Skin of body (tissue), 2 donors: ENCODE data around the gene CTU2. TPM values are rescaled to one million over a fixed set of nuclear protein-coding genes. Genes with fewer than 3 reads are reported as not detected.

Experiments used
- DNase-seq: peaks from one replicate; lab custom pipeline; 2025; lab: John Stamatoyannopoulos, UW
- total RNA-seq: library from RNA; depleted of rRNA; stranded (reverse); fragments of >200 nt; gene quantifications from one replicate; pipeline ENCODE4 v1.2.3, GENCODE V29; 2014

The CTU2 gene
- total RNA-seq, 1 donor from 2014 or later = 5.5 TPM

GRCh38 chr16:88743693-88744576 lies 37.6 kb downstream of the CTU2 start:
- no peak for DNase-seq

DNA sequence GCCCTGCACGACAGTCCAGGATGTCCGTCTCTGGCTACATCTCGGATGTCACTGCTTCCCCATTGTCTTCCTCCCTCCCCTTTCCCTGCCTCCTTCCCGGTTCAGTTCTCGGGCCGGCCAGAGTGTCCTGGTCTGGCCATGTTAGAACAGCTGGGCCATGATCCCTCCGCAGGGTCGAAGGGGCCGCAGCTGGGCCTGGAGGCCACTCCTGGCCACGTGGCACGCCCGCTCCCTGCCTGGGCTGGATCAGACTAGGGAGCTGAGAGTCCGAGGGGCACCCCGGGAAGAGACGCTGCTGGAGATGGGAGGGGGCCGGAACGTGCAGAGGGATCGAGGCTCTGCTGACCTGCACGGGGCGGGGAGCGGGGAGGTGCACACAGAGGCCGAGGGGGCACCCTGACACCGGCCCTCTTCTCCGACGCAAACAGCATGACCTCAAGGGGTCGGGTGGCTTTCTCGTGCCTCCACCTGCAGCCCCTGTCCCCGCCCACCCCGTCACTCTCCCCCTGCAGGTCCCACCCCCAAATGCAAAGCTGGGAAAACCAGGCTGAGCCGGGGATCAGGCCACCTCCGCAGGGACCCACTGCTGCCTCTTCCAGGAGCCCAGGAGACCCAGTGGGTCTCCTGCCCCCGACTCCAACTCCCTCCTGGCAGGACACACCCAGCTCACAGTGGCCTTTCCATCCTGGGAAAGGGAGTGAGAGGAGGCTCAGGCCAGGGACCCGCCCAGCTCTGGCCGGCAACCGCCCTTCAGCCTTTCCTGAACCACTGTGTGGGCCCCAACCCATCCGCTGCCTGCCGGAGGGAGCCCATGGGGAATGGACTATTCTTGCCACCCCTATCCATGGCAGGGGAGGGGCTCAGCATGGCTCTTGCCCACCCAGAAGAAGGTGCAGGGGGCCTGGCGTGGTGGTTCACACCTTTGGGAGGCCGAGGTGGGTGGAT lies 38.5 kb downstream of the CTU2 start:
- no peak for DNase-seq

DNA sequence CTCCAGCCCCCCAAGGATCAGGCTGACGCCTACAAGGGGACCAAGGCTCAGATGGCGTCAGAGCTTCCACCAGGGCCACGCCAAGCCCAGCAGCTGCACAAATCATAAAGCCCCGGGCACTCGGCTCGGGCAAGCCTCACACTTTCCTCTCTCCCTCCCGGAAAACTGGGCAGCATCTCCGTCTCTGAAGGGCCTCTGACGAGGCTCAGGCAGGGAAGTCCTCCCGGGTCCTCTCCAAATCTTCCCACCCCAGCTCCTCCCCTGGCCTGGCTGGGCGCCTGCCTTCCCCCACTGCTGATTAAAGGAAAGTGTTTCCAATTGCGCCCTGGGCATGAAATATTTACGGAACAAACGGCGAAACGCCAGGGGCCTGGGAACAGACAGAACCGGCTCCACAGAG lies 40.2 kb downstream of the CTU2 start:
- DNase-seq = no peak

- no peak for DNase-seq
Observed at GRCh38 chr16:88747588-88748301, 41.4 kb downstream of the CTU2 start.

DNA sequence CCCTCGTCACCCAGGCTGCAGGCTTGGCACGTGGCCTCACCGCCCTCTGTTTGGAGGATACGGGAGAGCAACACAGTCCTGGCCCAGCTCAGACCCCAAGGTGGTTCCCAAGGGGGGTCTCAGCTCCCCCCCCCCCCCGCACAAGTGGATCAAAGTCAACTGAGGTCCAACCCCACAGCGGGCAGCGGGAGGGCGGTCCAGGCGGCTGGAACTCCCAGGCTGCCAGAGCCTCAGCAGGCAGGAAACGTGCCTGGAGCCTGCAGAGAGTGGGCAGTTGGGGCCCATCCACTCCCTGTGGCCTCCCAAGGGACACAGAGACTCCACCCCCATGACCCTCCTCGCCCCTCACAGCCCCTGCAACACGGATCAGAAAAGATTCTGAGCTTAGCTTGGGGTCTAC lies 42.1 kb downstream of the CTU2 start:
- no peak for DNase-seq

GRCh38 chr16:88749358-88749757 lies 43.1 kb downstream of the CTU2 start:
- no peak for DNase-seq

DNA sequence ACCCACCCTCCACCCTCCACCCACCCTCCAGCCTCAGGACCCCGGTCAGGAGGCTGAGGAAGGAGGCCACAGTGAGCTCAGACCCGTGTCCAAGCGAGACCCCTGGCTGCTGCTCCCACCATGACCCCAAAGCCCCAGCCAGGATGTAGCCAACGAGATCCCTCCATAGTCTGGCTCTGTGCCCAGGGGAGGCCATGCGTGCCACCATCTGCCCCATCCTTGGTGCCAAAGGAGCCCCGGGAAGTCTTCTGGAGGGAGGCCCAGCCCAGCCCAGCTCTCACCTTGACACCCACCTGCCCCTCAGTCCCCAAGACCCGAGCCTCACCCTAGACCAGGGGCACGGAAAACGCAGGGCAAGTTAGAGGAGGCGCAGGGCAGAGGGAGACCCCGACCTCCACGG lies 44.6 kb downstream of the CTU2 start:
- DNase-seq = no peak

- no peak for DNase-seq
Observed at GRCh38 chr16:88752386-88753002, 46.2 kb downstream of the CTU2 start.

DNA sequence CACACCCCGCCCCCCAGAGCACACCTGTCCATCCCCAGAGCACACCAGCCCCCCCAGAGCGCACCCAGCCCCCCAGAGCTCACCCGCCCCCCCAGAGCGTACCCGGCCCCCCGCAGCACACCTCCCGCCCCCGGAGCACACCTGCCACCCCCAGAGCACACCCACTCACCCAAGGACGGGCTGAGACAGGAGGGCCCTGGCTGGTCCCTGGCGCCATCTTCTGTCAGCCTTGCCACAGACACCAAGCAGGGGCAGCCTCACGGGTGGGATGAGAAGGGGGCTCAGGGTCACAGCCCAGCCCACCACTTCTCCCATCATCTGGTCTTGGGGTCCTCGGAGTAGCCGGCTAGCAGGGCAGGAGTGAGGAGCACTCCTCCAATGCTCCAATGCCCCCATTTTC lies 46.9 kb downstream of the CTU2 start:
- no peak for DNase-seq

GRCh38 chr16:88753602-88754001 lies 47.3 kb downstream of the CTU2 start:
- DNase-seq = no peak

GRCh38 chr16:88754109-88754911 lies 48.0 kb downstream of the CTU2 start:
- DNase-seq = no peak

DNA sequence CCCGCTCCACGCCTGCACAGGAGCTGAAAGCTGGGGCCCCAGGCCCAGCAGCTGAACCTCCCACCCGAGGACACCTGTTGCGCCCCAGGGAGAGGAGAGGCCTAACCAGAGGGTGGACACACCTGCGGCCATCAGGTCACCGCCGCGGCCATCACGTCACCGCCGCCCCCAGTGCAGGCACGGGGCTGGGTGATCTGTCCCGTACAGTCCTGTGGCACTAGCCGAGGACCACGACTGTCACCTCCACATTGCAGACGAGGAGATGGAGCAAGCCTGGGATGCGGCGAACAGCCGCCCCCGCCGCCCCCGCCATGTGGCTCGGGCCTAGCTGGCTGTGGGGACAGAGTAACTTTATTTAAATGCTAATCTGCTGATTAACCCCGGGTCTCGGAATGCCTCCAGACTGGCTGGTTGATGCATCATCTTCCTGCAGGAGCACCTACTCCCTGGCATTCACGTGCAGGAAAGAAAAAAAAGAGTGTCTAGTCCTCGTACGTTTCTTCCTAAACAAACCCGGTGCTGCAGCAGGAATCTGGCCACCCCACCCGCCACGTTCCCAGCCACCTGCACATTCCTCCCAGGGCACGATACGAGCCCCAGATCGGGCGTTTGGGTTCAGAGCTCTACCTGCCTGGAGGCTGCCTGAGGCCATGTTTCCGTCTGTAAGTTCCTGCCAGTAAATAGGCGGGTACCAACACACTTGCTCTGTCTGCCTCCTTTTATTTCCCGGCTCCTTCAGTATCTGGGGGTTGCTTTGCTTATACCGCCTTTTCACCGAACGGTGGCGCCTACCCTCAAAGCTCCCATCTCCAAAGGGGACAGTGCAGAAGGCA lies 48.8 kb downstream of the CTU2 start:
- no peak for DNase-seq

DNA sequence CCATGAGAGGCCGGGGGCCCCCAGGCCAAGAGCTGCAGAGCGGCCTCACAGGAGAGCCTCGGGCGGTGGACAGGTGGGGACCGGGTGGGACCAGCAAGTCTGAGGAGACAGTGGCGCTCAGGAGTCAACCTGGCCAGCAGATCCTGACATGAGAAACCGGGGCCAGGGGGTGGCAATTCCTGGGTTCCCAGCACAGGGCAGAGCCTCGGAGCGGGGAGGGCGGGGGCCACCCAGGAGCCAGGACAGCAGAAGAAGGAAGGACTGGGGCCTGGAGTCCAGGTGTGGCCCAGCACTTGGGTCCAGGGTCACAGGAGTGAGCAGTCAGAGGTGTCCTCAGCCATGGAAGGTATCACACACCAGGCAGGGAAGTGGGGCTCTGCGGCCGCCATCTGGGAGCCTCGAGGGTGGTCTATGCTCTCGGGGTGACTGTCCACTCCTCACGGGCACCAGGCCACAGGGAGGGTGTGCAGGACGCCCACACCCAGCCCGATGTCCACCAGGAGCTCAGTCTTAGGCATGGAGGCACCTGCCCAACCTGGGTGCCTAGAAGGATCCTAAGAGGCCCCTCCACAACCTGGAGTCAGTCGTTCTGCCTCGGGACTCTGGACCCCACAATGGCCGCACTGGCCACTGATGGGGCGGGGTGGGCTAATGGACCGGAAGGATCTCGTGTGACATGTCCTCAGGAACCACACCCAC lies 49.6 kb downstream of the CTU2 start:
- DNase-seq = no peak

- no peak for DNase-seq
Observed at GRCh38 chr16:88758227-88758943, 52.1 kb downstream of the CTU2 start.

DNA sequence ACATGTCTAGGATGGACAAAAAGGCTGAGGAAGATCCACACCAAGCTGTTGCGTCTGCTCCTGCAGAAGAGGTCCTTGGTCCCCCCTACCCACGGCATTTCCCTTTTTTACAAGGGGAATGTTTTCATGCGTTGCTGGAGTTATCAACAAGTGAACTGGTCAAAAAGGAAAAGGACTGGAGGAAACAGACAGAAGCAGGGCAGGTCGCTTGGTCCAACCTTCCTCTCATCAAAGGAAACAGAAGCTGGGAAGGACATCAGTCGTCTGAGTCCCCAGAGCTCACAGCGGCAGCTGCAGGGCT lies 52.6 kb downstream of the CTU2 start:
- DNase-seq = no peak

DNA sequence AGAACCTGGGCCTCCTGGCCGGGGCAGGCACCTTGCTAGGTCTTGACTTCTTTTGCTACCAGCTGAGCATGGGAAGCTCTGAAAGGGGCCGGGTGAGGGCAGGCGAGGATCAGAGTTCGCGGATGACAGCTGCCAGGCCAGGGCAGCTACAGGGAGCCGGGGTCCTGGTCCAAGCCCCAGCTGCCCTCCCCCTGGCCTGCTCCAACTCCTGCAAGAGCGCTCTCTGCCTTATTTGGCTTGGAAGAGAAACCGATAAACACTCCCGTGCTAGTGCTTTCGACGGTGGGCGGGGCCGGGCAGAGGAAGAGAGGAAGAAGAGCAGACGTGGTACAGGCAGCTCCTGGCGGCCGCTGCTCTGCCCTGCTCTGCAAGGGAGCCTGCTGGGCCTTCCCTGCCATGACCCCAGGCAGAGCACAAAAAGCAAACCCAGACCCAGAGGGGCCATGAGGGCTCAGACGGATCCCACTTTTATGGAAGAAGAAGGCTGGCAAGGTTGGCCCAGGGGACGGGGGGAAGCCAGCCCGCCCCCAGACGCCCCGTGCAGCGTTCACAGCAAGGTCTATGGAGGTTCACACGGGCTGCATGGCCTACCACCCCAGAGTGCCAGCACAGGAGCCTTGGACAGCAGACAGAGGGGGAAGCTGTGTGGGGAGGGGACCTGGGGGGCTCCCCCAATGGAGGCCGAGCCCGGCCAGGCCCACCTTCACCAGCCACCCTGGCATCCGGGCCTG lies 53.1 kb downstream of the CTU2 start:
- DNase-seq = no peak

GRCh38 chr16:88759976-88760350 lies 53.7 kb downstream of the CTU2 start:
- DNase-seq = no peak
